Esophagus squamous epithelium (tissue), 4 donors: Measurements from ENCODE around the gene ADAMTS9.

ENCODE experiments used
- POLR2A ChIP-seq, 4 donors: fragments of 450-650 bp; IDR thresholded peaks; one replicate each; pipeline ENCODE4 v1.6.1; 2017; ENCODE audit warnings: antibody characterized with exemption in 4 of 4, mild to moderate bottlenecking in 4 of 4, moderate library complexity in 3 of 4
- TF ChIP-seq, protein P1 (sequence below), 6 experiments: fragments of 450-650 bp in 4 of 6; fragments of 200-600 bp in 2 of 6; sonication (generic) in 2 of 6; IDR thresholded peaks; one replicate each; pipeline ENCODE4 v1.5.1; 2016 to 2019; ENCODE audit warnings: antibody characterized with exemption in 6 of 6, mild to moderate bottlenecking in 4 of 6, moderate library complexity in 4 of 6

DNA sequence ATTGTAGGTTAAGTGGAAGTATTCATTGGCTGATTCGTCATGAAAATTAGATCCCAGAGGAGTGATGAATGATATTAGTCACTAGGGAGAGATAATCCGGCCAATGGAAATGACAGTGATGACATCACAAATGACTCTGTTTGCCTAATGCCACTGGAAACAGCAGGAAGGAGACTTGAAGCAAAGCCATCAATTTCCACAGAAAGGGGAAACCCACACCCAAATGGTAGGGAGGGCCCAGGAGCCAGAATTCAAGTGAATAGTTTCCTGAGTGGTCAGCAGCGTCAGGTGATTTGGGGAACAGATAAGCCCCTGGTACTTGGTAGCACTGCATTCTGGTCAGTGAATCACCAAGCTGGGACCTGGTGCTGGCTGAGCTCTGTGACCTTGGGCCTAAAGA lies 3.3 kb upstream of the ADAMTS9 start:
- TF ChIP-seq, protein P1, sequence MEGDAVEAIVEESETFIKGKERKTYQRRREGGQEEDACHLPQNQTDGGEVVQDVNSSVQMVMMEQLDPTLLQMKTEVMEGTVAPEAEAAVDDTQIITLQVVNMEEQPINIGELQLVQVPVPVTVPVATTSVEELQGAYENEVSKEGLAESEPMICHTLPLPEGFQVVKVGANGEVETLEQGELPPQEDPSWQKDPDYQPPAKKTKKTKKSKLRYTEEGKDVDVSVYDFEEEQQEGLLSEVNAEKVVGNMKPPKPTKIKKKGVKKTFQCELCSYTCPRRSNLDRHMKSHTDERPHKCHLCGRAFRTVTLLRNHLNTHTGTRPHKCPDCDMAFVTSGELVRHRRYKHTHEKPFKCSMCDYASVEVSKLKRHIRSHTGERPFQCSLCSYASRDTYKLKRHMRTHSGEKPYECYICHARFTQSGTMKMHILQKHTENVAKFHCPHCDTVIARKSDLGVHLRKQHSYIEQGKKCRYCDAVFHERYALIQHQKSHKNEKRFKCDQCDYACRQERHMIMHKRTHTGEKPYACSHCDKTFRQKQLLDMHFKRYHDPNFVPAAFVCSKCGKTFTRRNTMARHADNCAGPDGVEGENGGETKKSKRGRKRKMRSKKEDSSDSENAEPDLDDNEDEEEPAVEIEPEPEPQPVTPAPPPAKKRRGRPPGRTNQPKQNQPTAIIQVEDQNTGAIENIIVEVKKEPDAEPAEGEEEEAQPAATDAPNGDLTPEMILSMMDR (IDR thresholded peaks at IDR 0.05) = no peak
- no peak for TF ChIP-seq POLR2A (IDR thresholded peaks at IDR 0.05)
